GM12865 (cell line): ENCODE measurements around the gene PAQR5.
A peak's percentile ranks its signal among the peaks of the same experiment; 100 is the strongest.

ENCODE experiments used
- DNase-seq: peaks from one replicate; pipeline ENCODE4 v3.0.0; 2010; ENCODE audit warnings: low read depth
- H3K4me3 ChIP-seq: 2 replicates; pipeline ENCODE4 v1.5.1; 2011; ENCODE audit warnings: mild to moderate bottlenecking, low read depth, low read length, control low read depth
- TF ChIP-seq, protein P1 (sequence below): IDR thresholded peaks from 2 replicates; pipeline ENCODE4 v1.5.1; 2011; ENCODE audit warnings: low read length, control low read depth, low read depth, inconsistent platforms; ENCODE audit not compliant: insufficient read depth; ENCODE audit errors: missing control alignments

Gene PAQR5

DNA sequence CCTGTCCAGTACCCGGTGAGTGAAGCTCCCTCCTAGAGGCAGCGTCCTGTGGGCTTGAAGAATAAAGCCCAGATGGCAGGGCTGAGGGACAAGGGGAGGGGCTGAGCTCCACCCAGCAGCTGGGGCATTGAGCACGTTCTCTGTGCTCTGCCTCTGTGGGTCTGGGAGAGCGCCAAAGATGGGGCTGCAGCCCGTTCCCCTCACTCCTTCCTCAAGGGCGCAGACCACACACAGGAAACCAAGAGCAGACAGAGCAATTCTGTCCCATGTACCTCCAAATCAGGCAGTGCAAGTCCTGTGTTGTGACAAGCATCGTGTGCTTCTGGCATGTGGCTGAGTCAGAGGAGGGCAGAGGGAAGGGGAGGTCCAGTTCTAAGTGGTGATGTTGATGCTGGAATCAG lies 99.8 kb downstream of the PAQR5 start:
- no peak for DNase-seq
- TF ChIP-seq, protein P1, sequence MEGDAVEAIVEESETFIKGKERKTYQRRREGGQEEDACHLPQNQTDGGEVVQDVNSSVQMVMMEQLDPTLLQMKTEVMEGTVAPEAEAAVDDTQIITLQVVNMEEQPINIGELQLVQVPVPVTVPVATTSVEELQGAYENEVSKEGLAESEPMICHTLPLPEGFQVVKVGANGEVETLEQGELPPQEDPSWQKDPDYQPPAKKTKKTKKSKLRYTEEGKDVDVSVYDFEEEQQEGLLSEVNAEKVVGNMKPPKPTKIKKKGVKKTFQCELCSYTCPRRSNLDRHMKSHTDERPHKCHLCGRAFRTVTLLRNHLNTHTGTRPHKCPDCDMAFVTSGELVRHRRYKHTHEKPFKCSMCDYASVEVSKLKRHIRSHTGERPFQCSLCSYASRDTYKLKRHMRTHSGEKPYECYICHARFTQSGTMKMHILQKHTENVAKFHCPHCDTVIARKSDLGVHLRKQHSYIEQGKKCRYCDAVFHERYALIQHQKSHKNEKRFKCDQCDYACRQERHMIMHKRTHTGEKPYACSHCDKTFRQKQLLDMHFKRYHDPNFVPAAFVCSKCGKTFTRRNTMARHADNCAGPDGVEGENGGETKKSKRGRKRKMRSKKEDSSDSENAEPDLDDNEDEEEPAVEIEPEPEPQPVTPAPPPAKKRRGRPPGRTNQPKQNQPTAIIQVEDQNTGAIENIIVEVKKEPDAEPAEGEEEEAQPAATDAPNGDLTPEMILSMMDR = no peak
- H3K4me3 ChIP-seq = no peak overlapping the region

GRCh38 chr15:69400850-69401249 lies 102.1 kb downstream of the PAQR5 start:
- TF ChIP-seq, protein P1 = no peak
- no peak overlapping the region for H3K4me3 ChIP-seq
- peak; percentile 10 for DNase-seq

- TF ChIP-seq, protein P1 = no peak
- DNase-seq = no peak
- H3K4me3 ChIP-seq = no peak overlapping the region
These were observed 104.1 kb downstream of the PAQR5 start for GRCh38 chr15:69402816-69403215.

DNA sequence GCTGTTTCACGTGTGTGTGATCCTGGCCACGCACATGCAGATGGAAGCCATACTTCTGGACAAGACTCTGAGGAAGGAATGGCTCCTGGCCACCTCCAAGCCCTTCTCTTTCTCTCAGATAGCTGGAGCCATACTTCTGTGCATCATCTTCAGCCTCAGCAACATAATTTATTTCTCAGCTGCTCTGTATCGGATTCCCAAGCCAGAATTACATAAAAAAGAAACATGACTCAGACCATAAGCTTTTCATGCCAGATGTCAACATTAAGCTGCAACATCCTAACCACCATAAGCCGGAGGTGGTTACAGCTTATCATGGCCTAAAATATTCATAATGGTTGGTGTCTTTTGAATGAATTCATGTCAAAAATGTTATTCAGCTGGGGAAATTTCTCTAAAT lies 104.9 kb downstream of the PAQR5 start:
- no peak for DNase-seq
- no peak overlapping the region for H3K4me3 ChIP-seq
- TF ChIP-seq, protein P1 = no peak

DNA sequence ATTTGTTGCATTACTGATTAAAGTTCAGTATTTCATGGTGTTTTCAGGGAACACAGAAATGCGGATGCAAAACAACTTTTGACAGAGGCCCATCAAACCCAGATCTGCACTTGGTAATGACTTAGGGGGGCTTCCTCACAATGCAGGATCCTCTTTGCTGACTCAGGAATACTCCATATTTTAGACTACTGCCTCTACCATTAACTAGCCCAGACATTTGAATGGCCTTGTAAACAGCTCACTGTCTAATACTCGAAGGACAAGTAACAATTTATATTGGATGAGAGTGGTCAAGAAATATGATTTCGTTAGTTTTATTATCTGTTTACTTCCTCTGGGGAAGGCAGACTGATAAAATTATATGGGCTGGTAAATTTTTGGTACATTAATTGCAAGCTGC lies 106.4 kb downstream of the PAQR5 start:
- H3K4me3 ChIP-seq = no peak overlapping the region
- DNase-seq = no peak
- TF ChIP-seq, protein P1 = no peak

DNA sequence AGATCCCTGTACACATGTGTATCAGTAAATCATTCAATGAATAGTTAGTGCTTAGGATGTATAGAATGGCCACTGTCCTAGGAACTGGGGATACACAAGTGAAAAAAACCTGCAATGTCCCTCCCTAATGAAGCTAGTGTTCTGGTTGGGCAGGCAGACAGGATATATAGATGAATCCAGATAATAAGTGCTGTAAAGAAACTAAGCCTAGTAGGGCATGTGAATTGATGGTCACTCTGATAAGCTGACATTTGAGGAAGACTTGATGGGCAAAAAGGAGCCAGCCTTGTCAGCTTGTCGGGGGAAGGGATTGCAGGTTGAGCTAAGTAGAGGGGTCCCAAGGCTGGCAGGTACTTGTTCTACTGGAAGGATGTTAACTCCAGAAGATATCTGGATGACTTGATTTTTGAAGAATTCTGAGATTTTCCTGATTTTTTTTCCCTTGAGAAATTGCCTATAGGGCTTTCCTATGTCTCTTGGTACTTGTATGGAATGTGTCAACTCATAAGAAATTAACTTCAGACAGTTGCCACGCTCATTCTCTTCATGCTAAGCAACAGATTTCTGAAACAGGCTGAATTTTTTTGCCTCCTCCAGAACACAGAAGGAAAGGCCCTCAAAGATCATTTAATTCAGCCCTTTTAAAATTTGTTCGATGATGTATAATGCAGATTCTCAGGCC lies 109.1 kb downstream of the PAQR5 start:
- no peak for DNase-seq
- TF ChIP-seq, protein P1 = no peak

DNA sequence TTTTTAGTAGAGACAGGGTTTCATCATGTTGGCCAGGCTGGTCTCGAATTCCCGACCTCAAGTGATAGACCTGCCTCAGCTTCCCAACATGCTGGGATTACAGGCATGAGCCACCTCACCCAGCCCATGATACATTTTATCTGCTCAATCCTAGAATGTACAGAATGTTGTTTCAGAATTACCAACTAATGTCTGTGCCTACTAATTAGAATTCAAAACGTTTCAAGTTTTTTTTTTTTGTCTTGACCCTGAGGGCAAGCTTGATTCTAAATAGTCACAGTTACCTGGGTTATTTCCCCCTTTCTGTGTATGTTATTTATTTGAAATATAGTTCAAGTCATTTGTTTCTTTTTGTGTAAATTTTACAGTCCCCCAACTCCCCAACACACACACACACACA lies 110.1 kb downstream of the PAQR5 start:
- no peak for DNase-seq
- TF ChIP-seq, protein P1 = no peak
- no peak overlapping the region for H3K4me3 ChIP-seq

More for the DNA sequence above, 109.1 kb downstream of the PAQR5 start:
- no peak overlapping the region for H3K4me3 ChIP-seq
